ENCODE results near the gene GRIK1.
"Not testable (repeated sequence)": the region's sequence is repeated elsewhere in the genome, so short reads cannot be mapped to it uniquely, and the experiment has no call there.

The GRIK1 gene

DNA sequence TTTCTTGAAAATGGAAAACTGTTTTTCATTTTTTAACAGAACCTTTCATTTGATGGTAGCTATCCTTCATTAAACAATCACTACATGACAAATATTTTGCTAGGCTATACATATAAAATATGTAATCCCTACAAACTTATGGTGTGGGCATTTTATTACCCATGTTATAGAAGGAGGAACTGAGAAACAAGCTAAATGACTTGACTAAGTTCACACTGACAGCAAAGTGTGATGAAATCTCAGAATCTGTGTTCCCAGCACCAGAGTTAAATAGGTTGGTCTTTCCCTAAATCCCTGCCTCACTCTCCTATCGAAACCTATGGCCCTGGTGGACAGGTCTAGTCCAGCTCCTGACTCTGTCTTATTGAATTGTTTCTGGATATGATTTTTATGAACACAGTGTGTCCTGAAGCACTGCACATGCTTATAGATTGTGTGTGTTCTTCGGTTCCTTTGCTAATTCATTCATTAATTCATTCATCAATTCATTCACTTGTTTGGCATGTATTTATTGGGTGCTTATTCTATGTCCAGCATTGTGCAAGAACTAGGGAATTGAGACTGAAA, 301.0 kb downstream of the GRIK1 start:
- ATAC-seq, result no peak

DNA sequence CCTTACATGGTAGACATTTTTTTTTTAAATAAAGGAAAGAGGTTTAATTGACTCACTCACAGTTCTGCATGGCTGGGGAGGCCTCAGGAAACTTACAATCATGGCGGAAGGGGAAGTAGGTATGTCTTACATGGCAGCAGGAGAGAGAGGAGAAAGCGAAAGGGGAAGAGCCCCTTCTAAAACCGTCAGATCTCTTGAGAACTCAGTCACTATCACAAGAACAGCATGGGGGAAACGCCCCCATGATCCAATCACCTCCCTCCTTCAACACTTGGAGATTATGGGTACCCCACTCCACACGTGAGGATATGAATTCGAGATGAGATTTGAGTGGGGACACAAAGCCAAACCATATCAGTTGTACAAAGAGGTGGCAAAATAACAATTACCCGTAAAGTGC, 301.7 kb downstream of the GRIK1 start:
- ATAC-seq, result no peak

DNA sequence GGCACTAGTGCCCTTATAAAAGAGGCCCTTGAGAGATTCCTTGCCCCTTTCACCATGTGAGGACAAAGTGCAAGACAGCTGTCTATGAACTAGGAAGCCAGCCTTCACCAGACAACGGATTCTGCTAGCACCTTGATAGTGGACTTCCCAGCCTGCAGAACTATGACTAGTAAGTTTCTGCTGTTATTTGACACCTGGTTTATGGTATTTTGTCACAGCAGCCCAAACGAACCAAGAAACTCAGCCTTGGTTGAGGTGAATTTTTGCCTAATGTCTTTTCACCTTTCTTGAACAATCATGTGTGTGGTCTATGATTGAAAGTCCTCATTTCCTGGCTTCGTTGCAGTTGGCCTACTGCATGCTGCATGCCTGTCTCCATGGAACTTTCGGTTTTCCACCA, 302.2 kb downstream of the GRIK1 start:
- no peak for ATAC-seq

DNA sequence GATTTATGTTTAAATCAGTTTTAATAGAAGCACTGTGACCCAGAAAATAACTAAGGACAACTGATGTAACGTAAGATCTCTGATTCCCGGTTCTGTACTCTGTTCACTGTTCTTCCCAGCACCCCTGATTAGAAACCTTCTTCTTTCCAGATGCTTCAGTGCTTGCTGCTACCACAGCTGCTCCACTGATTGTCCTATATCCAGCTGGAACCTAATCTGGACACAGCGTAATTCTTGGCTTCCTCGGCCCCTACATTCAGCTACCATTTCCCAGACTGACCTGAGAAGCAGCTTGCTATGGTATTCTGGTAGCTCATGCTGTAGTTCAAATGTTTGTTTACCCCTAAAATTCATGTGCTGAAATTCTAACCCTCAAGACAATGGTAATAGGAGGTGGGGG, 302.7 kb downstream of the GRIK1 start:
- ATAC-seq, result no peak

DNA sequence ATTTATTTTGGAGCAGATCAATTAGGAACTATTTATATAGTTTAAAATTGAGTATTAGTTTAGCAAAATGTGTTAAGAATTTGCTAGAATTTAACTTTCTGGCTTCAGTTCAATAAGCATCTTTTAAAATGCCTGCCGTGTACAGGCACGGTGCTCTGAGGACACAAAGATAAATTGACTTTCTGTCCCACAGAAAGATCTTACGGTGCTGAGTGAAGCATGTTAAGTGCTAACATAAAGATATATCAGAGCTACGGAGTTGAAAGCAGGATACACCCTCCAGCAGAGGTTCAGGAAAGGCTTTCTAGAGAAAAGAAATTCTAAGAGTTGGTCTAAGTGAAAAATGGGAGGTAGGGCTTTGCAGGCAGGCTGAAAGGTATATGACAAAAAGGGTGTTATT, 305.4 kb downstream of the GRIK1 start:
- ATAC-seq, result no peak

DNA sequence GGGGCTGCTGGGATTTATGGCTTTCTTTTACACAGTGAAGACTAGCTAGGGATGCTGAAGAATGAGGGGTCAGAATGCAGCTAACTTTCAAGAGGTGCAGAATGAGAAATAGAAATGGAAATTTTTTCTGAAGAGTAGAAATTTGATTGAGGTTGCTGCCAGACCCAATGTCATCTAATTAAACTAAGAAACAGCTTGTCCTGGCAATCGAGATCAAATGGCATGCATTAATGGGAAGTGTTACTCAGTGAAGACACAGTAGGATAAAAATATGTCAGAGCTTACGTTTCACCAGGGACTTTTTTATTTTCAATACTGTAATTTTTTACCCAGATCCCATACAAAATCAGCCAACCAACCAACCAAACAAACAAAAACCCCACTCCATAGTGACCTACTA, 306.0 kb downstream of the GRIK1 start:
- no peak for ATAC-seq

DNA sequence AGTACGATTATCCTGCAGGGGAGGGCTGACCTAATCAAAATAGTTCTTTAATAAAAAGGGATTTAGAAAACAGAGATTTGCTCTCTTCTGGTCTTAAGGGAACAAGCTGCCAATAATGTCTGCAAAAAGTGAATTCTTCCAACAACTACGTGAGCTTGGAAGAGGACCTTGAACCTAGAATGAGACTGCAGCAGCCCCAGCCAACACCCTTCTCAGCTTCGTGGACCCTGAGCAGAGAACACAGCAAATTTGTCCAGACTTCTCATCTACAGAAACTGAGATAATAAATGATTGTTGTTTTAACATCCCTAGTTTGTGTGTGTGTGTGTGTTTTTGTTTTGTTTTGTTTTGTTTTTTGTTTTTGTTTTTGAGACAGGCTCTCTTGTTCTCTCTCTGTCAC, 309.4 kb downstream of the GRIK1 start:
- ATAC-seq, result no peak

DNA sequence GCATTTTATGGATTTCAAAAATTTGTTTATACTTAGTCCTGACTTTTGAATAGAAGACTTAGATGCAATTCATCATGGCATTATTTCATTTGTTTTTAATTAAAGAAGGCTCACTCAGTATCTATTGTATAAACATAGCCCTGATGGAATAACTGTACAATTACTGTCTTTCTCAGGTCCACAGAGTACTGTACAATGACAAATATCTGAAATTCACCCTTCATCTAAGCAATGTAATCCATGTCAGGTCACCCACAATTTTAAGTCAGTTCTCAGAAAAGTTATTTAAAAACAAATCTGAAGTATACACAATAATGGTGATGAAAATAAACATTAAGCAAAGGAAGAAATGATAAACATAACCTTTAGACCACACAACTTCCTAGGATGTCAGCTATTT, 311.9 kb downstream of the GRIK1 start:
- ATAC-seq, result no peak

DNA sequence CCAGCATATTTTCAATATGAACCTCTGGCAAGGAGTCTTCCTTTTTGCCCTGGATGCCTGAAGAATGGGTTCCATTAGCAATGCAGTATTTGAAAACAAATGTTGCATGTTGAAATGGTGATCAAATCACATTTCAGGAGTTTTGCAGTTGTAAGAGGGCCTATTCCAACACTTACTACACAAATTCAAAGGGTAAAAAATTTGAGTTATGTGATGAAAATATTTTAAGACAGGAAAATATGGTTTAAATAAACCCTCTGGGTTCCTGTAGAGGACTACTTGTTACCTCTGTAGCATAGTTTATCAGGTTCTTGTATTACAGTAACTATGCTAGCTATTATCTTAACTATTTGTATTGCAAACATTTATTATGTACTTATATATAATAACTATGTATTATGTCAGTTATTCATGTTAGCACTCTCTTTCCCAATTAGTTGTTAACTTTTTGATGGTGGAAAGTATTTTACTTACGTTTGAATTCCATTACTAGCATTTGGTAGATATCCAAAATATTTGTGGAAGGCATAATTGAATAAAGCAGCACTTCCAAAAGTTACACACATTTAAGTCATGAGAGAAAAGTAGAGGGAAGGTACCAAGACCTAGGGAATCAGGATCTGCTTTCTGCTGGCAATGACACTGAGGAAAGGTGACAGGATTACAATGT, 312.9 kb downstream of the GRIK1 start:
- no peak for ATAC-seq

DNA sequence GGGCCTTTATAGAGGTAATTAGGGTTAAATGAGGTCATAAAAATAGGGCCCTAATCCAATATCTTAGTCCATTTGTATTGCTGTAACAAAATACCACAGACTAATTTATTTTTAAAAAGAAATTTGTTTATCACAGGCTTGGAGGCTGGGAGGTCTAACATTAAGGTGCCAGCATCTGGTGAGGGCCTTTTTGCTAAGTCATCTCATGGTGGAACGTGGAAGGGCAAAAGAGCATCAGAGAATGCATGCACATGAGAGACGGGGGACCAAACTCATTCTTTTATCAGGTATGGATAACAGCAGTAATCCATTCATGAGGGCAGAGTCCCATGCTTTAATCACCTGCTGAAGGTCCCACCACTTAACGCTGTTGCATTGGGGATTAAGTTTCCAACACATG, 313.8 kb downstream of the GRIK1 start:
- ATAC-seq, result no peak

DNA sequence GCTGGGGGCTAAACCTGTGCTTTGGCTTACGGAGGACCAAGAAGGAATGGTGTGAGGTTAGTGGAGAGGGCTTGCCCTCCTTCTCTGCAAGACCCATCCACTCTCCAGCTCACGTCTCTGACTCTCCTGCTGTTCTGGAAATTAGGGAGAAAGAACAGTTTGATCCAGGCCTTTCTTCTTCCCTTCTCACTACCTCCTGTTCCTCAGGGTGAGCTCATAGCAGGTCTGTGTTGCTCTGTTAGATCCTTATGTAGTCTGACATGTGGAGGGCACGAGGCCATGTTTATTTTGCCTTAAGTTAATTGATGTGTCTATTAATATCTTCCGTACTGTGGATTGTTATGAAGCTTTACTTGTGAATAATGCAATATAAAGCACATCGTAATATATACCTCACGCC, 315.0 kb downstream of the GRIK1 start:
- no peak for ATAC-seq

DNA sequence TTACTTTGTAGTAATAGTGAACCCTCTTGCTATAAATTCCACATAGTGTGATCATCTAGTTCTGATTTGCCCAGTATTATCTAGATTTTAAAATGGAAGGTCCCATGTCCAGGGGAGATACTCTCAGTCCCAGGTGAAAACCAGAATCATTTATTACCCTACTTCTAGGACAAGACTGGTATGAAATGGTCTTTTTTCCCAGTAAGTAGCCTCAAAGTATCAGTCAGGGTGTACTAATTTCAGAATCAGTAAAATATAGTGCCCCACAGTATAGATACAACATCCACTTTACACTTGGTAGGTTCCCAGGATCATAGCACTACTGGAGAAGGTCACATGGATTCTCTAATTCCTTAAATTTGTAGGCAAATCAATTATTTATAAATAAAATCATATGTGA, 318.3 kb downstream of the GRIK1 start:
- no peak for ATAC-seq

DNA sequence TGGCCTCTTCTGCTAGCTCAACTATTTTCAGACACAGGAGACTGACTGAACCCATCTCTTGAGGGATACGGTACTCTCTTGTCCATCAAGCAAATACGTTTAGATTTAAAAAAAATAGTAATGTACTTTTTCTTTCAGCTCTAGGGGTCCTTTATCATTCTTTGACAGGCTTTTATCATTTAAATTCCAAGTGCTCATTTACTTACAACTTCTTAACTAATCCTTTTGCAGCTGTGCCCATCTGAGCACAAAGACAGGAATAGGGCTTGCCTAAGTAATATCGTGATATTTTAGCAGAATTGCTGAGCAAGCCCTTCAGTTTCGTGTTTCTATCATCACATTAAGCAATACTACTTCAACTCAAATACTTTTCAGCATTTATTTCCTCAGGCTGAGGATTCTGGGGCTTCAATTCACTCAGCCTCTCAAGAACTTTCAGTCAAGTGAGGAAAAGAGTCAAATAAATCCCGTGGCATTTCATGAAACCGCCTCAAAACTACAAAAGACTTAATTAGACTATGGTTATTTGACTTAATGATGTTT, 323.5 kb downstream of the GRIK1 start:
- no peak for ATAC-seq

DNA sequence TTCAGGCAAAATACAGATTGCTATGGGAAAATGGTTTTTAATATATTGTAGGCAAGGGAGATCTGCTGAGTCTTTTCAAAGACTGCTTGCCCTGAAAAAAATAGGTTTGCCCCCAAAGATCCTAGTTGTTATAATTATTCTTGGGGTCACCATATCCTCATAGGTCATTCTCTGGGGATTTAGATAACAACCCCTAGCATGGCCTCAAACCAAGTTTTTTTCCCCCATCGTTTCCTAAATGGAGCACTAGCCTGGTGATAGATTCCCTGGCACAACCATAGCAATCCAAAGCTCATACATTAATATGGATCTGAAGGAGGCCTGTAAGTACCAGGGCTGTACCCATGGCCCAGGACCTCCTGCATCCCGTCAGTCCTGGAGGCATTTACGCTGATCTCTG, 325.9 kb downstream of the GRIK1 start:
- no peak for ATAC-seq

DNA sequence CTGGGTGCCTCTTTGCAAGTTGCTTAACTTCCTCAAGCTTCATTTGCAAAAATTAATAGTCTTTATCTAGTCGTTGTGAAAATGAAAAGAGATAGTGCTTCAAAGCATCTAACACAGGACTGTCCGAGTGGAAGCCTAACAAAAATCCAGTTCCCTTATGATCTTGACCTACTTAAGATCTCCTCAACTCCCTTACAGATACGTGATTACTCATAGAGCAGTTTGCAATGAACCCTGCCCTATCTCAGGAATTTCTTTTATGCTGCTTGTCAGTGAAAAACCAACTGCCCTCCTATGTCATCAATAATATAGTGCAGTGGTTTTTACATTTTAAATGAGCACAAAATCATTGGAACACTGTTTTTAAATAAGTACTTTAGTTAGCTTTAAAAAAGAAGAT, 326.8 kb downstream of the GRIK1 start:
- ATAC-seq, result no peak

DNA sequence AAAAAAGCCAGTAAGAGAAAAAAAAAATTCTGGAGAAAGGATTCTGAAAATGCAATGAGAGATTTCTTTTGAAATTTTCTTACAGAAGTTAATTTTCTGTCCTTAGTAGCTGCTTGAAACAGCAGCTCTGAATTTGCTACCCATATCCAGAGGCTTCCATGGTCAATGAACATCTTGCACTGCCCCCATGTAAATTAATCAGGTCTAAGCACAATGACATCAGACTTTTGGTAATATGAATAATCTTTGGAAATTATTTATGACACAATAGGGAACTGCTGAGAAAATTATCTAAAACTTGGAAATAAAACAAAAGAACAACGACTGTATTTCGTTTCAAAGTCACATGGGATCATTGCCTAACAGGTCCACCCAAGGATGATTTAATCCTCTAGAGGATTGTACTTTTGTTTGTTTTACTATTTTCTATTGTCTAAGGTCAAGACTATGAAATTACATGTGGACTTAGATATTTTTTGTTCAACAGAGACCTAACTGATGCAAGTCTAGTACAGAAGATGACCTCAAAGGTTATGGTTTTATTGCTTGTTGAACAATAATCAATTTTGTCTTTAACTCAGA, 328.9 kb downstream of the GRIK1 start:
- ATAC-seq, result no peak

DNA sequence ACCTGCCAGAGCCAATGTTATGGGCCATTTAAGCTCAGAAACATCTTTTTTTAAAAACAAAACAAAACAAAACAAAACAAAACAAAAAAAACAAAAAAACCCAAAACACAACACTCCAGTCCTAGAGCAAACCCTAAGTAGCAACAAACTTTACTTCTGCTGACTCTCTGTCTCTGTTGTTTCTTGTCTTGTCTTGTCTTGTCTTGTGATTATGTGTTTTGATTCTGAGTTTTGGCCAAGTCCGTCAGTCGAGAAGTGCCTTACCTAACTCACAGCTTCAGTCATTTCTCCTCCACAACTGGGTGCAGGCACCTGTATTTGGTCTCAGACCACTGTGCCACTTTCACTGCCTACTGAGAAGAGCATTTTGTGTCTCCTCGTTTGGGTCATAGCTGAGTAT, 333.2 kb downstream of the GRIK1 start:
- ATAC-seq, result no peak

DNA sequence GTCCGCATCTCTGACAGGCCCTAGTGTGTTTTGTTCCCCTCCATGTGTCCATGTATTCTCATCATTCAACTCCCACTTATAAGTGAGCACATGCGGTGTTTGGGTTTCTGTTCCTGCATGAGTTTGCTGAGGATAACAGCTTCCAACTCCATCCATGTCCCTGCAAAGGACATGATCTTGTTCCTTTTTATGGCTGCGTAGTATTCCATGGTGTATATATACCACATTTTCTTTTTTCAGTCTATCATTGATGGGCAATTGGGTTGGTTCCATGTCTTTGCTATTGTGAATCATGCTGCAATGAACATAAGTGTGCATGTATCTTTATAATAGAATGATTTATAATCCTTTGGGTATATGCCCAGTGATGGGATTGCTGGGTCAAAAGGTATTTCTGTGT, 334.6 kb downstream of the GRIK1 start:
- not testable (repeated sequence) for ATAC-seq

DNA sequence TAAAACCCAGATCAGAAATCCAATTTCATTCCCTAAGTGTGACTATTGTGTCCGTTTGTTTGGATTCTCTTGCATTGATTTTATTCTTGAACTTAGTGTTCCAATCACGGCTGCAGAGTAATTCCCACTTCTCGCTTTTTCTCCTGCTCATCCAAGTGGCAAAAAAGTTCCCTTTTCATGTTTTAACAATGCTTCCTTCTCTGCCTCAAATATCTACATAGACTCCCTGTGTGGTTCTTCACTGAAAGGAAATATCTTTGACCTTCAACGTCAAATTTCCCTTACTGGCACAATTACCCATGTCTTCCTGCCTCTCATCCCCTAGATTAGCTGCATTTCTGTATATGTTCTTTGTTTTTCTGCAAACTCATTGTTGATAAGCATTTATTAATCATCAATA, 335.7 kb downstream of the GRIK1 start:
- no peak for ATAC-seq

DNA sequence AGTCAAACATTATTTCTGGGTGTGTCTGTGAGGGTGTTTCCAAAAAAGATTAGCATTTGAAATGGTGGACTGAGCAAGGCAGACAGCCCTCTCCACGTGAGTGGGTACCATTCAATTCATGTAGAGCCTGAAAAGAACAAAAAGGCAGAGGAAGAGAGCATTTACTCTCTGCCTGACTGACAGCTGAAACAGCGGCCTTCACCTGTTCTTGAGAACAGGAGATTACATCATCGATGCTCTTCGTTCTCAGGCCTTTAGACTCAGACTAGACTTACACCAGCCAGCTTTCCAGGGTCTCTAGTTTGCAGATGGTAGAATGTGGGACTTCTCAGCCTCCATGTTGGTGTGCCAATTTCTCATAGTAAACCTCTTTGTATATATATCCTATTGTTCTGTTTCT, 338.7 kb downstream of the GRIK1 start:
- ATAC-seq, result no peak

DNA sequence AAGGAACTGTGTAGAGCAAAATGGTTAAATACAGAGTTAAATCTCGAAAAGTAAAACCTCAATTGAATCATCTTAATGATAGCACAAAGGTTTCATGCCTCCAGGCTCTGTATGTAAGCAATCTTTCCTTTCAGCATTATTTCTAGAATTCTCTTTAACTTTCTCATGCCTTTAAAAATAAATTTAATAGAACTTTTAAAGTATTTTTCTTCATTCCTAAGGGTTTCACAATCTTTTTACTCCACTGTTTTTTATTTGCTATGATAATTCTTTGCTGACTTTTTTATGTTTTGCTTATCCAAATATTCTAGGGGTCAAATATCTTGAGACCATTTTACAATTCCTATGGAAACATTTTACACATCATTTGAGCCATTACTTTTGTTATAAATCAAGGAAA, 353.1 kb downstream of the GRIK1 start:
- ATAC-seq, result no peak

DNA sequence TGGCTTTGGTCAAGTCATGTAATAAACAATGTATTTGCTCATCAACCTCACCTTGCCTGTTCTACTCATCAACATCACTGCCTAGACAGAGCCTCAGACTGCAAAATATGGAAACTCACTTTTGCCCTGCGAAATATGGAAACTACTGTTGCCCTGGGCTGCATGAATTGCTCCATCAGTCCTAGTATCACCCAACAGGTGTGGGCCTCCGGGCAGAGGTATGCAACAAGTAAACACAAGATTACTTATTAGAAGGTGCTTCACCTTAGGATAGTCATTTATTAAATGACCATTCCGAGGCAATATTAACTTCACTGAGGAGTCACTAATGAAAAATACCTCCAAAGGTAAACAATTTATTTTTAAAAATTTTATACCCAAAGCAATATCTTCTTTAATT, 354.3 kb downstream of the GRIK1 start:
- no peak for ATAC-seq

DNA sequence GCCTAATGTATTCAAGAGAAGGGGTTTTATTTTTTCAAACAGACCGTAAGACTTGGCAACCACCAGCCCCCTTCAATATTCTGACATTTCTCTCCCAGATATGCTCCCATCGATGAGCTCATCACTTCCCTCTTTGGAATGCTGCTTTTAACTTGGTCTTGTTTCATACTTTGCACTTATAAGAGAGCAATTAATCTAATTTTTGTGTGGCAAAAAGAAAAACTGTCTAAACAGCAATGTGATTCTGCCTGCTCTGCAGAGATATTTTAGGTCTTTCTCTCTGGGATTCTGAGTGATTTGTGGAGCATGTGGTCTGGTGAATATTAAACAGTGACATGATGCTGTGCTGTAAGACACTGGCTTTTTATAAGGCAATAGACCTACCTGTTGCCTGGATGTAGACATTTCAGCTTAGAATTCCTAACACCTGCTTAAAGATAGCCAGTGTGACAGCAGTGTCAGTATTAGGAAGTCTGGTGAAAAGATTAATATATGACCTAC, 356.3 kb downstream of the GRIK1 start:
- no peak for ATAC-seq

DNA sequence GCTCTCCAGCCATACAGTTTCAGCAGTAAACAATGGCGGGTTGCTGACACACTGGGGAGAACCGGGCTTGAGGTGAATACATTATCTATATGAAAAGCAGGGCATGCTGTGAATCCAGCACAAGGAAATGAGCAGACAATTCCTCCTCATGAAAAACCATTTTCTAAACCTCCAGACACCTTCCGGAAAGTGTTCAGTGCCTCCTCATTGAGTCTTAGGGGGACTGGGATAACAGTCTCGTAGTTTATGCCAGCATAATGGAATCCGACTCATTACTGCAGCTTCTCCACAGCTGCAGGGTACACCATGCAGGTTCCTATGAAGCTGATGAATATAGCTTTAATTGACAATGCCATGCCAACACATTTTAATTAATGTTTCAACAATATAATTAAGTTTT, 356.9 kb downstream of the GRIK1 start:
- no peak for ATAC-seq
